CD14-positive monocyte (primary cell): ENCODE results near the gene UNK. TPM values are rescaled to one million over a fixed set of nuclear protein-coding genes. Genes with fewer than 3 reads are reported as not detected.

ENCODE experiments used
- DNase-seq, 3 donors: peaks; one replicate each; pipeline ENCODE4 v3.0.0-alpha.2; 2011 to 2022
- H2AFZ ChIP-seq: 2 replicates; pipeline ENCODE4 v1.6.0; 2012; ENCODE audit warnings: mild to moderate bottlenecking, low read depth, low read length, inconsistent platforms; ENCODE audit not compliant: insufficient read depth, poor library complexity, severe bottlenecking
- H3K27ac ChIP-seq, 2 donors: 1 replicate in 1 of 2; 2 replicates in 1 of 2; pipeline ENCODE4 v1.5.1; 2012 to 2013; ENCODE audit warnings: low read length in 2 of 2, control low read depth in 1 of 2, inconsistent platforms in 1 of 2, low read depth in 1 of 2, mild to moderate bottlenecking in 1 of 2
- H3K27me3 ChIP-seq, 2 donors: one replicate each; pipeline versions ENCODE4 v1.6.0 to v1.6.1; 2011 to 2013; ENCODE audit warnings: low read length in 2 of 2; ENCODE audit not compliant: control insufficient read depth in 2 of 2, insufficient read depth in 2 of 2
- H3K36me3 ChIP-seq, 2 donors: replicated peaks in 1 of 2; 1 replicate in 1 of 2; 2 replicates in 1 of 2; pipeline versions ENCODE4 v1.5.1 to v1.6.1; 2012 to 2013; ENCODE audit warnings: low read length in 2 of 2, control low read depth in 1 of 2, inconsistent platforms in 1 of 2, mild to moderate bottlenecking in 1 of 2; ENCODE audit not compliant: insufficient read depth in 2 of 2, control insufficient read depth in 1 of 2
- H3K4me1 ChIP-seq, 2 donors: 1 replicate in 1 of 2; 2 replicates in 1 of 2; pipeline versions ENCODE4 v1.5.1 to v1.6.1; 2012 to 2013; ENCODE audit warnings: low read length in 2 of 2, control low read depth in 1 of 2, inconsistent platforms in 1 of 2, mild to moderate bottlenecking in 1 of 2, moderate library complexity in 1 of 2; ENCODE audit not compliant: insufficient read depth in 2 of 2, control insufficient read depth in 1 of 2
- H3K4me2 ChIP-seq: replicated peaks from 2 replicates; pipeline ENCODE3; 2012; ENCODE audit warnings: low read length, moderate library complexity, mild to moderate bottlenecking; ENCODE audit not compliant: poor library complexity, severe bottlenecking; ENCODE audit errors: extremely low read depth
- H3K4me3 ChIP-seq, 3 experiments: fragments of 200-600 bp in 1 of 3; sonication (generic) in 1 of 3; replicated peaks in 1 of 3; 1 replicate in 2 of 3; 2 replicates in 1 of 3; pipeline ENCODE4 v1.5.1; 2011 to 2013; ENCODE audit warnings: low read length in 3 of 3, mild to moderate bottlenecking in 3 of 3, control low read depth in 2 of 3, low read depth in 2 of 3, inconsistent platforms in 1 of 3, moderate library complexity in 1 of 3
- H3K79me2 ChIP-seq: 2 replicates; pipeline ENCODE4 v1.6.0; 2012; ENCODE audit warnings: mild to moderate bottlenecking, control low read depth, inconsistent platforms, low read length, moderate library complexity; ENCODE audit not compliant: insufficient read depth
- H3K9ac ChIP-seq: 2 replicates; pipeline ENCODE4 v1.6.0; 2017; ENCODE audit warnings: low read length, mild to moderate bottlenecking; ENCODE audit not compliant: insufficient read depth, poor library complexity, severe bottlenecking
- H3K9me3 ChIP-seq, 2 donors: replicated peaks in 1 of 2; 1 replicate in 1 of 2; 2 replicates in 1 of 2; pipeline versions ENCODE4 v1.5.1 to v1.6.1; 2012 to 2013; ENCODE audit warnings: low read length in 2 of 2, control low read depth in 1 of 2; ENCODE audit not compliant: control insufficient read depth in 1 of 2, insufficient read depth in 1 of 2
- H4K20me1 ChIP-seq: 2 replicates; pipeline ENCODE4 v1.6.0; 2012; ENCODE audit warnings: mild to moderate bottlenecking, low read length, control low read depth, moderate library complexity; ENCODE audit not compliant: insufficient read depth
- H3K27ac Mint-ChIP-seq, 7 donors: one replicate each; pipeline ENCODE4 v1.8.0; 2020; ENCODE audit warnings: mild to moderate bottlenecking in 7 of 7, mixed read lengths in 7 of 7, moderate library complexity in 6 of 7, inconsistent platforms in 2 of 7
- H3K27me3 Mint-ChIP-seq, 3 donors: one replicate each; pipeline ENCODE4 v1.8.0; 2021 to 2022; ENCODE audit warnings: low read depth in 3 of 3, mild to moderate bottlenecking in 3 of 3, mixed read lengths in 3 of 3, moderate library complexity in 3 of 3, inconsistent platforms in 1 of 3
- H3K36me3 Mint-ChIP-seq, 2 donors: one replicate each; pipeline ENCODE4 v1.8.0; 2020; ENCODE audit warnings: mixed read lengths in 2 of 2, inconsistent platforms in 1 of 2, mild to moderate bottlenecking in 1 of 2
- H3K4me1 Mint-ChIP-seq: one replicate; pipeline ENCODE4 v1.8.0; 2020; ENCODE audit warnings: mild to moderate bottlenecking, mixed read lengths
- H3K4me3 Mint-ChIP-seq, 2 donors: one replicate each; pipeline ENCODE4 v1.8.0; 2020; ENCODE audit warnings: mild to moderate bottlenecking in 2 of 2, mixed read lengths in 2 of 2, moderate library complexity in 1 of 2
- H3K9me3 Mint-ChIP-seq, 7 donors: one replicate each; pipeline ENCODE4 v1.8.0; 2020 to 2022; ENCODE audit warnings: mixed read lengths in 7 of 7, mild to moderate bottlenecking in 6 of 7, moderate library complexity in 6 of 7, inconsistent platforms in 2 of 7
- WGBS: methylation state at CpG from one replicate; pipeline ENCODE4 v1.1.5; 2013; ENCODE audit warnings: missing lambda C conversion rate; ENCODE audit not compliant: insufficient coverage; 5-methylcytosine and 5-hydroxymethylcytosine counted together
- intact Hi-C, 2 donors: fragments of 100-400 bp; cut with micrococcal nuclease; formaldehyde crosslinking; loops; one replicate each; pipeline versions ENCODE4 v1.15.0 to v1.15.1; 2023
- polyA plus RNA-seq, 3 donors: library from polyadenylated mRNA; depleted of rRNA in 1 of 3; unstranded in 2 of 3; stranded (reverse) in 1 of 3; fragments of 300-500 nt in 2 of 3; fragments of >200 nt in 1 of 3; fragmentation: Illumina TruSeq in 2 of 3; gene quantifications; 1 replicate in 2 of 3; 2 replicates in 1 of 3; pipeline ENCODE4 v1.2.3, GENCODE V29; 2012 to 2021
- TF ChIP-seq, protein P1 (sequence below): fragments of 200-600 bp; IDR thresholded peaks from one replicate; pipeline ENCODE4 v1.8.0; 2022; ENCODE audit warnings: antibody characterized with exemption, mild to moderate bottlenecking

Gene UNK
- polyA plus RNA-seq, 3 donors: 6.3 to 12.9 (median 7.8) TPM

DNA sequence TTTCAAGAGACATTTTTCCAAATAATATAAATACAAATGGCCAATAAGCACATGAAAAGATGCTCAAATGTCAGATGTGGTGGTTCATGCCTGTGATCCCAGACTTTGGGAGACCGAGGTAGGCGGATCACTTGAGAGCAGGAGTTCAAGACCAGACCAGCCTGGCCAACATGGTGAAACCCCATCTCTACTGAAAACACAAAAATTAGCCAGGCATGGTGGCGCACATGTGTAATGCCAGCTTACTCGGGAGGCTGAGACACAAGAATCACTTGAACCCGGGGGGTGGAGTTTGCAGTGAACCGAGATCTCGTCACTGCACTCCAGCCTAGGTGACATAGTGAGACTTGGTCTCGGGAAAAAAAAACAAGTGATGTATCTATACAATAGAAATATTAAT lies 16.7 kb upstream of the UNK start:
- peaks cover 9% of the 10 kb centered on the region for H4K20me1 ChIP-seq
- H3K4me1 ChIP-seq: peaks cover 14 to 23% of the 10 kb centered on the region in 2 donors
- H3K27me3 ChIP-seq: no peaks in the 10 kb centered on the region
- no peaks in the 10 kb centered on the region for H3K9me3 ChIP-seq
- Mint-ChIP-seq H3K4me1 (peaks cover 11% of the 10 kb centered on the region), H3K9me3 (peaks cover 0 to 2% (median 0%) of the 10 kb centered on the region in 7 donors), H3K27me3 (peaks cover 0 to 2% (median 0%) of the 10 kb centered on the region in 3 donors), H3K27ac (no peak overlapping the region), H3K36me3 (peaks cover 4 to 7% of the 10 kb centered on the region in 2 donors), H3K4me3 (no peak overlapping the region)
- no peak overlapping the region for H3K27ac ChIP-seq
- 90% methylated on average over 4 of the region's 8 CpGs for WGBS
- no peak overlapping the region for H3K9ac ChIP-seq
- H3K4me2 ChIP-seq: no peak overlapping the region
- no peak for DNase-seq
- intact Hi-C loops: no loop called here
- TF ChIP-seq, protein P1, sequence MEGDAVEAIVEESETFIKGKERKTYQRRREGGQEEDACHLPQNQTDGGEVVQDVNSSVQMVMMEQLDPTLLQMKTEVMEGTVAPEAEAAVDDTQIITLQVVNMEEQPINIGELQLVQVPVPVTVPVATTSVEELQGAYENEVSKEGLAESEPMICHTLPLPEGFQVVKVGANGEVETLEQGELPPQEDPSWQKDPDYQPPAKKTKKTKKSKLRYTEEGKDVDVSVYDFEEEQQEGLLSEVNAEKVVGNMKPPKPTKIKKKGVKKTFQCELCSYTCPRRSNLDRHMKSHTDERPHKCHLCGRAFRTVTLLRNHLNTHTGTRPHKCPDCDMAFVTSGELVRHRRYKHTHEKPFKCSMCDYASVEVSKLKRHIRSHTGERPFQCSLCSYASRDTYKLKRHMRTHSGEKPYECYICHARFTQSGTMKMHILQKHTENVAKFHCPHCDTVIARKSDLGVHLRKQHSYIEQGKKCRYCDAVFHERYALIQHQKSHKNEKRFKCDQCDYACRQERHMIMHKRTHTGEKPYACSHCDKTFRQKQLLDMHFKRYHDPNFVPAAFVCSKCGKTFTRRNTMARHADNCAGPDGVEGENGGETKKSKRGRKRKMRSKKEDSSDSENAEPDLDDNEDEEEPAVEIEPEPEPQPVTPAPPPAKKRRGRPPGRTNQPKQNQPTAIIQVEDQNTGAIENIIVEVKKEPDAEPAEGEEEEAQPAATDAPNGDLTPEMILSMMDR: no peak
- no peak overlapping the region for H3K4me3 ChIP-seq
- peaks cover 4% of the 10 kb centered on the region for H3K79me2 ChIP-seq
- no peak overlapping the region for H2AFZ ChIP-seq
- peaks cover 0 to 6% of the 10 kb centered on the region in 2 donors for H3K36me3 ChIP-seq

DNA sequence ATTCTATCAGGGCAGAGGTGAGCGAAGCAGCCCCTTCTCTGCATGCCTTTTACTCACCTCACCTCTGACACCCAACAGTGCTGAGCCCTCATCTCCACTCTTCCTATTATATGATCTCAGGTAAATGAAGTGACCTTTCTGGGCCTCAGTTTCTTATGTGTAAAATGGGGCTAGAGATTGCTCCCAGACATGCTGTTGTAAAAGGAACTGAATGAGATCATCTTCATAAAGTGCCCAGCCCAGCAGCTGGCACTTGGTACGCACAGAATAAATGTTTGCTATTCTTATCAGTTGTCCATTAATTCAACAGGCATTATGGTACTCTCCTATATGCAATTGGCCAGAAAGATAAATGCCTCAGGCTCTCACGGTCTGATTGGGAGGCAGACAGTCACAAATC lies 15.1 kb upstream of the UNK start:
- Histone ChIP-seq H3K27ac (no peak overlapping the region), H3K4me3 (no peak overlapping the region), H3K79me2 (no peaks in the 10 kb centered on the region), H3K27me3 (no peaks in the 10 kb centered on the region), H3K4me1 (peaks cover 5 to 10% of the 10 kb centered on the region in 2 donors), H3K9ac (no peak overlapping the region), H2AFZ (no peak overlapping the region), H3K36me3 (peaks cover 0 to 5% of the 10 kb centered on the region in 2 donors), H4K20me1 (peaks cover 7% of the 10 kb centered on the region), H3K9me3 (no peaks in the 10 kb centered on the region), H3K4me2 (no peak overlapping the region)
- intact Hi-C loops: no loop called here
- TF ChIP-seq, protein P1: no peak
- Mint-ChIP-seq H3K4me3 (no peak overlapping the region), H3K9me3 (peaks cover 0 to 2% (median 0%) of the 10 kb centered on the region in 7 donors), H3K4me1 (peaks cover 5% of the 10 kb centered on the region), H3K27me3 (peaks cover 0 to 2% (median 0%) of the 10 kb centered on the region in 3 donors), H3K36me3 (peaks cover 0 to 4% of the 10 kb centered on the region in 2 donors), H3K27ac (no peak overlapping the region)
- DNase-seq: no peak
- WGBS: no CpG with 5 or more reads among the region's 3 CpGs
